OCI-LY7 (cell line): ENCODE measurements around the gene PRAF2. TPM values are rescaled to one million over a fixed set of nuclear protein-coding genes. Genes with fewer than 3 reads are reported as not detected.

Experiments used
- BruUV-seq: library from RNA; stranded (reverse); fragments of 400-500 nt; replicated peaks from 2 replicates; lab custom pipeline; 2021; lab: Mats Ljungman, UMichigan
- CTCF ChIA-PET: fragments of 300-600 bp; sonication (Branson Sonifier 250); formaldehyde crosslinking; loops from one replicate; lab custom pipeline; 2022; ENCODE audit warnings: antibody characterized with exemption; ENCODE audit not compliant: unreplicated experiment; lab: Charles Lee
- POLR2A ChIA-PET: fragments of 300-600 bp; sonication (Branson Sonifier 250); formaldehyde crosslinking; loops from one replicate; lab custom pipeline; 2022; ENCODE audit warnings: antibody characterized with exemption; lab: Charles Lee
- DNase-seq: peaks from one replicate; pipeline ENCODE4 v3.0.0-alpha.2; 2015; ENCODE audit warnings: low spot score
- H2AFZ ChIP-seq: fragments of 200-600 bp; sonication (generic), shearing (Covaris generic); 2 replicates; pipeline ENCODE4 v1.6.1; 2014; ENCODE audit warnings: mild to moderate bottlenecking, antibody characterized with exemption, low read length, moderate library complexity
- H3K27ac ChIP-seq: fragments of 200-600 bp; sonication (generic); 2 replicates; pipeline ENCODE4 v1.5.1; 2014; ENCODE audit warnings: mixed run types, low read depth, mild to moderate bottlenecking, moderate library complexity, low read length, inconsistent platforms; ENCODE audit not compliant: poor library complexity, severe bottlenecking
- H3K36me3 ChIP-seq: fragments of 200-600 bp; sonication (generic); 2 replicates; pipeline ENCODE4 v1.6.1; 2014; ENCODE audit warnings: mild to moderate bottlenecking, antibody characterized with exemption, low read length, moderate library complexity, mixed read lengths; ENCODE audit not compliant: insufficient read depth
- H3K4me1 ChIP-seq: fragments of 200-600 bp; sonication (generic); 2 replicates; pipeline ENCODE4 v1.5.1; 2014; ENCODE audit warnings: mild to moderate bottlenecking, low read length; ENCODE audit not compliant: insufficient read depth, poor library complexity, severe bottlenecking
- H3K4me2 ChIP-seq: fragments of 200-600 bp; sonication (generic); 2 replicates; pipeline ENCODE4 v1.6.1; 2014; ENCODE audit warnings: mild to moderate bottlenecking, low read length
- H3K4me3 ChIP-seq: fragments of 200-600 bp; sonication (generic); 2 replicates; pipeline ENCODE4 v1.5.1; 2014; ENCODE audit warnings: mild to moderate bottlenecking, low read depth, low read length; ENCODE audit not compliant: poor library complexity, severe bottlenecking
- H3K79me2 ChIP-seq: fragments of 200-600 bp; sonication (generic); 2 replicates; pipeline ENCODE4 v1.6.1; 2016; ENCODE audit warnings: low read depth, mild to moderate bottlenecking, low read length, moderate library complexity, mixed read lengths; ENCODE audit not compliant: insufficient read depth
- H3K9me2 ChIP-seq: fragments of 200-600 bp; sonication (generic); 2 replicates; pipeline ENCODE4 v1.6.1; 2016; ENCODE audit warnings: mild to moderate bottlenecking, low read length, mixed read lengths; ENCODE audit not compliant: insufficient read depth
- H3K9me3 ChIP-seq: fragments of 200-600 bp; sonication (generic); 2 replicates; pipeline ENCODE4 v1.6.1; 2014; ENCODE audit warnings: mild to moderate bottlenecking, mixed run types, low read length, mixed read lengths
- H4K20me1 ChIP-seq: fragments of 200-600 bp; sonication (generic); 2 replicates; pipeline ENCODE4 v1.6.1; 2014; ENCODE audit warnings: mild to moderate bottlenecking, antibody characterized with exemption, low read length, moderate library complexity, mixed read lengths; ENCODE audit not compliant: insufficient read depth
- EZH2phosphoT487 ChIP-seq: fragments of 200-600 bp; sonication (generic); IDR thresholded peaks from 2 replicates; pipeline ENCODE4 v1.6.1; 2018; ENCODE audit warnings: low read depth, borderline replicate concordance, mild to moderate bottlenecking, mixed run types, antibody characterized with exemption, low read length, moderate library complexity, mixed read lengths
- intact Hi-C: fragments of 100-400 bp; cut with micrococcal nuclease; formaldehyde crosslinking; loops from one replicate; pipeline ENCODE4 v1.10.0; 2022; ENCODE audit not compliant: unreplicated experiment
- total RNA-seq, 2 experiments: library from RNA; depleted of rRNA in 1 of 2; stranded (reverse); fragments of >200 nt in 1 of 2; shearing (Covaris generic) in 1 of 2; gene quantifications; 2 replicates each; pipeline ENCODE4 v1.2.3, GENCODE V29; 2014 to 2022
- TF ChIP-seq, protein P1 (sequence below): fragments of 200-600 bp; sonication (generic); conservative IDR thresholded peaks from 2 replicates; pipeline ENCODE4 v1.5.1; 2014; ENCODE audit warnings: mild to moderate bottlenecking, antibody characterized with exemption, low read length, moderate library complexity, mixed read lengths

The PRAF2 gene
- total RNA-seq, 2 experiments from 2014 or later: 2.3 to 20.3 TPM

GRCh38 chrX:49103637-49104036 lies 29.8 kb upstream of the PRAF2 start:
- H2AFZ ChIP-seq: no peak overlapping the region
- H3K9me2 ChIP-seq: no peaks in the 10 kb centered on the region
- ChIA-PET CTCF (no interaction called here), POLR2A (no interaction called here)
- no TSS peak for BruUV-seq
- H3K4me3 ChIP-seq: no peak overlapping the region
- H3K36me3 ChIP-seq: no peaks in the 10 kb centered on the region
- H3K79me2 ChIP-seq: peaks cover 8% of the 10 kb centered on the region; the same call in 1 of the 2 replicates
- H4K20me1 ChIP-seq: no peaks in the 10 kb centered on the region
- H3K27ac ChIP-seq: no peak overlapping the region
- peaks cover 15% of the 10 kb centered on the region for H3K4me1 ChIP-seq
- intact Hi-C loops: no loop called here
- H3K9me3 ChIP-seq: no peaks in the 10 kb centered on the region
- no peak for TF ChIP-seq EZH2phosphoT487
- TF ChIP-seq, protein P1, sequence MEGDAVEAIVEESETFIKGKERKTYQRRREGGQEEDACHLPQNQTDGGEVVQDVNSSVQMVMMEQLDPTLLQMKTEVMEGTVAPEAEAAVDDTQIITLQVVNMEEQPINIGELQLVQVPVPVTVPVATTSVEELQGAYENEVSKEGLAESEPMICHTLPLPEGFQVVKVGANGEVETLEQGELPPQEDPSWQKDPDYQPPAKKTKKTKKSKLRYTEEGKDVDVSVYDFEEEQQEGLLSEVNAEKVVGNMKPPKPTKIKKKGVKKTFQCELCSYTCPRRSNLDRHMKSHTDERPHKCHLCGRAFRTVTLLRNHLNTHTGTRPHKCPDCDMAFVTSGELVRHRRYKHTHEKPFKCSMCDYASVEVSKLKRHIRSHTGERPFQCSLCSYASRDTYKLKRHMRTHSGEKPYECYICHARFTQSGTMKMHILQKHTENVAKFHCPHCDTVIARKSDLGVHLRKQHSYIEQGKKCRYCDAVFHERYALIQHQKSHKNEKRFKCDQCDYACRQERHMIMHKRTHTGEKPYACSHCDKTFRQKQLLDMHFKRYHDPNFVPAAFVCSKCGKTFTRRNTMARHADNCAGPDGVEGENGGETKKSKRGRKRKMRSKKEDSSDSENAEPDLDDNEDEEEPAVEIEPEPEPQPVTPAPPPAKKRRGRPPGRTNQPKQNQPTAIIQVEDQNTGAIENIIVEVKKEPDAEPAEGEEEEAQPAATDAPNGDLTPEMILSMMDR: no peak
- no peak overlapping the region for H3K4me2 ChIP-seq
- no peak for DNase-seq

GRCh38 chrX:49102190-49102589 lies 28.4 kb upstream of the PRAF2 start:
- no peaks in the 10 kb centered on the region for H3K36me3 ChIP-seq
- ChIA-PET POLR2A (no interaction called here), CTCF (interaction anchor here (1.2 kb wide), 1 partner anchor 163 kb away, joined by 3 read pairs; no protein-coding TSS in a partner anchor)
- peak overlapping the region; percentile 85 for H3K4me3 ChIP-seq
- BruUV-seq: no TSS peak
- no peak overlapping the region for H2AFZ ChIP-seq
- DNase-seq: no peak
- TF ChIP-seq EZH2phosphoT487: no peak
- TF ChIP-seq, protein P1: no peak
- no peaks in the 10 kb centered on the region for H4K20me1 ChIP-seq
- peak overlapping the region; percentile 98 for H3K4me2 ChIP-seq
- H3K79me2 ChIP-seq: peaks cover 8% of the 10 kb centered on the region; the same call in 1 of the 2 replicates
- H3K27ac ChIP-seq: no peak overlapping the region
- H3K9me2 ChIP-seq: no peaks in the 10 kb centered on the region
- intact Hi-C loops: no loop called here
- peaks cover 15% of the 10 kb centered on the region for H3K4me1 ChIP-seq
- no peaks in the 10 kb centered on the region for H3K9me3 ChIP-seq

- intact Hi-C loops: no loop called here
- TF ChIP-seq EZH2phosphoT487: no peak
- TF ChIP-seq, protein P1: peak; percentile 67
- ChIA-PET CTCF (interaction anchor here (1.2 kb wide), 1 partner anchor 162 kb away, joined by 3 read pairs; no protein-coding TSS in a partner anchor), POLR2A (interaction anchor here (0.6 kb wide), 1 partner anchor 73 kb away, joined by 10 read pairs; no protein-coding TSS in a partner anchor)
- no TSS peak for BruUV-seq
- peaks cover 8% of the 10 kb centered on the region; the same call in 1 of the 2 replicates for H3K79me2 ChIP-seq
- H3K4me2 ChIP-seq: peak overlapping the region; percentile 98
- H3K36me3 ChIP-seq: no peaks in the 10 kb centered on the region
- no peaks in the 10 kb centered on the region for H3K9me2 ChIP-seq
- peak overlapping the region; percentile 46; the same call in 1 of the 2 replicates for H2AFZ ChIP-seq
- H4K20me1 ChIP-seq: no peaks in the 10 kb centered on the region
- H3K27ac ChIP-seq: peak overlapping the region; percentile 21
- no peaks in the 10 kb centered on the region for H3K9me3 ChIP-seq
- H3K4me1 ChIP-seq: peaks cover 15% of the 10 kb centered on the region
- peak overlapping the region; percentile 85 for H3K4me3 ChIP-seq
- DNase-seq: peak; percentile 17
Observed at GRCh38 chrX:49101629-49101984, 27.8 kb upstream of the PRAF2 start.
